Measurements from ENCODE around the gene CASP3.
"Not testable (repeated sequence)": the region's sequence is repeated elsewhere in the genome, so short reads cannot be mapped to it uniquely, and the experiment has no call there.

- TF ChIP-seq CTCF (conservative IDR thresholded peaks at IDR 0.05; ENCODE audit: low read depth, low read length); EZH2 (IDR thresholded peaks at IDR 0.05; ENCODE audit: borderline replicate concordance, low read depth, low read length, poor library complexity, severe bottlenecking): not testable (repeated sequence)
Observed at GRCh38 chr4:184591747-184592270, 57.4 kb downstream of the CASP3 start.
